GM18519 (cell line): ENCODE results near the gene PKM.

ENCODE experiments used
- ATAC-seq: cut with Tn5 transposase; IDR thresholded peaks from one replicate; pipeline ENCODE4 v1.9.1; 2021; ENCODE audit warnings: mild to moderate bottlenecking, moderate library complexity; ENCODE audit not compliant: unreplicated experiment, low FRiP score

PKM gene

DNA sequence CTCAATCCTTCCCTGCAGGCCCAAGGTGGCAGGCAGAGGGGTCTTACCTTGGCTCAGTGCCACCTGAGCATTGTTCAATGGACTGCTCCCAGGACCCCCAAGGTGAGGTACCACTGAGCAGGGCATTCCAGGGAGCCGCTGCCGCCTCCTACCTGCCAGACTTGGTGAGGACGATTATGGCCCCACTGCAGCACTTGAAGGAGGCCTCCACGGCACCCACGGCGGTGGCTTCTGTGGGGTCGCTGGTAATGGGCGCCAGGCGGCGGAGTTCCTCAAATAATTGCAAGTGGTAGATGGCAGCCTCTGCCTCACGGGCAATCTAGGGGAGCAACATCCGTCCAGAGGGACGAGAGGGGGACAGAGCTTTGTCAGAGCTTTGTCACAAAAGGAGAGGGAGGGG lies 28.7 kb downstream of the PKM start:
- no peak for ATAC-seq

DNA sequence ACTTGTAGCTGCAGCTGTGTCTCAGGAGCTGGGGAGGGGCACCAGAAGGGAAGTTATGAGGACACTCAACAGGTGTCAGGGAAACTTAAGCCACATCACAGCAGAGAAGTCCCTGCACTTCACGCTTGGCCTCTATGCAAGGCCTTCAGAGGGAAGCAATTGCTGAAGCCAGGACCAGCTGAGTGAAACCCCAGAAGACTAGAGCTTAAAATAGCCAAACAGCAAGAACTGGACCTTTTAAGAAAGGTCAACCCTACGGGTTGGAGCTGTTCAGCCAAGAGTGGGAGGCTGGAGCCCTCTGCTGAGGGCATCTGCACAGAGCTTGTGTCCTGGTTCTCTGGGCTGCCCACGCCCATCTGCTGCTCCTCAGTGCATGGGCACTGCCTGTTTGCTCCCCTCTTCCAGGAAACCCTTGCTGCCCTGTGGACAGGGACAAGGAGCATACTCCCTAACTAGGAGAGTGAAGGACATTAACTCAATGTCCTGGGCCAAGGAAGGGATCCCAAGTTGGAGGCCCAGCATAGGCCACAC lies 29.5 kb downstream of the PKM start:
- ATAC-seq, result no peak

DNA sequence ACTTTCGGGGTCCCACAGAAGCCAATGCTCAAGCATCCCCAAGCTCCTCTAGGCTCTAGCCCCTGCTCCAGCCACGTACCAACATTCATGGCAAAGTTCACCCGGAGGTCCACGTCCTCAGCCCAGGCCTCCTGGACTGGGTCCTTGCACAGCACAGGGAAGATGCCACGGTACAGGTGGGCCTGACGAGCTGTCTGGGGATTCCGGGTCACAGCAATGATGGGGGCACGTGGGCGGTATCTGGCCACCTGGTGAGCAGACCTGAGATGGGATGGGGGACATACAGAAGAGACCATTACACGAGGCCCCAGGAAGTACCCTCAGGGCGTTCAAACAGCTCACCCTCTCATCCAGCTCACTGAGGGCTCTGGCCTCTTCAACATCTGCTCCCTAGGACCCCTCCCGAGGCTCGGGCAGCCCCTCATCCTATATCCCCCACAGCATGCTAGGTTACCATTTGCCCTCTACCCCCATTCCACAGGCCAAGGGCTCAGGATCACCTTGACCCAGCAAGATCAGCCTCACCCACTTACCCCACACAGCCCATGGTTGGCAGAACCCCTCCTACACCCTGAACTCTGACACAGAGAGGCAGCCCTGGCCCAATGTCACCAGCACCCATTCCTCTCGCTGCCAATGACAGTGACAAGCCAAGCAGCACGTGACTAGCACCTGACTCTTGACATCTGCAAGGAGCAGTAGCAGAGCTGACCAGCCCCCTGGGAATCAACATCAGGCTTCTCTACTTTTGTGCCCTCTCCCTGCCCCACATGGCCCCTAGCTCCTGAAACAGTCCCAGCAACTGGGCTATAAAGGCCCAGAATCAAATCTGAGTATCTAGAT lies 30.4 kb downstream of the PKM start:
- ATAC-seq, result no peak

DNA sequence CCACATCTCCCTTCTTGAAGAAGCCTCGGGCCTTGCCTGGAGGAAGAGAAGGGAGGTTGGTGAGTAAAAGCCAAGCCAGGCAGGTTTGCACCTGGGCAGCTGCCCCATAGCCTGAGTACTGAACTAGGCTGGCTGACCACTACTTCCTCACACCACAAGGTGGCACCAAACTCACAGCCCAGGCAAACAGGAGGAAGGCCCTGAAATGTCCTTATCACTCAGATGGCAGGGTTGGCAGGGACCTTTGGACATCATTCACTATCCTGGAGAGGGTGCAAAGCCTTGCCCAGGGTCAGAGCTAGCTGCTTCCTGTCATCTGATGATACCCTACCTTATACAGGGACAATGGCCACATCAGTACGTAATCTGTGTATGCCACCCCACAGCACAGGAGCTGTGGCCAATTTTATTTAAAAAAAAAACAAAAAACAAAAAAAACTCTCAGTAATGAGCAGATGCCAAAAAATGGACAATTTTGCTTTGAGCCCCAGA lies 31.2 kb downstream of the PKM start:
- ATAC-seq, result no peak

DNA sequence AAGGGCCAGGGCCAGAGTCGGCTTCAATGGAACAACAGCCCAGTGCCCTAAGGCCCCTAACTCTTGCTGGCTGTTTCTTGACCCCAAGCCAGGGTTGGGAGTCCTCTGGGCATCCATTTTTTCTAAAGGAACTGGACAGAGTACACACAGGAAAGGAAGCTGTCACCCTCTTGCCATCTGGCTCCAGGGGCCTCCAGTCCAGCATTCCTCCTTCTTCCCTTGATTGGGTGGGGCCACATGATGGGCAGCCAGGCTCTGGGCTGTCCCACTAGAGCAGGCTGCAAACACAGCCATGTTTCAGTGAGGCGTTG lies 31.8 kb downstream of the PKM start:
- ATAC-seq, result no peak

DNA sequence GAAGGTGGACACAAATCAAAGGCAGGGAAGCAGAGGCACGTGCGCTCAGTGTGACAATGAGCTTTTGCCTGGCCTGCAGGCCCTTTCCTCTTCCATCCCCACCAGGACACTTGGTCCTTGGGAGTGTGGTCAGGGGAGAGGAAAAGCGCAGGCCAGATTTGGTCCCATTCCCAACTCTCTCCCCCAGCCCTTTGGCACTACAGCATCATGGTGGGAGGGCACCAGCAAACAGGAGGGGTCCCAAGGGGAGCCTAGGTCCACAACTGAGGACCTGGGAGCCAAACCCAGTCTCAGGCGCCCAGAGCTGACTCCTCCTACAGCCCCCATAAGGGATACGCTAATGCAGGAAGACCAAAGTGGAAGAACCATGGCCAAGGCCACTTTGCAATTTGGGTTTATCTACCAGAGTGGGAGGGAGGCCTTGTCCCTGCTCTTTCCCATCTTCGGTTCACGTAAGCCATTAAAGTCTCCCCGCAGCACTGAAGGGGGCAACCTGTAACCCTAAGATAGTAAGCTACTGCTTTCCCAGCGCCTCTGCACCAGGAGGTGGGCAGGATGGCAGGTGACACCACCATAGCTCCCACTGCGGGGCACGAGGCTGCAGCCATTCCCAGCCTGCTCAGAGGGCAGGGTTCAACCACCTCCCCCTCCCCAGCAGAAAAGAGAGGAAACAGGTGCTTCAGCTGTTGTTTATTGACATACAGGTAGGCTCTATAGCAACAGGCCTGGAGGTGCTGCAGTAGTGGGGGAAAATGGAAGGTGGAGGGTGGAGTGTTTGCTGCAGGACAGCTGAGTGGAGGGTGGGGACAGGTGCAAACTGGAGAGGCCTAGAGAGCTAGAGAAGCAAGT lies 32.4 kb downstream of the PKM start:
- ATAC-seq, result no peak

DNA sequence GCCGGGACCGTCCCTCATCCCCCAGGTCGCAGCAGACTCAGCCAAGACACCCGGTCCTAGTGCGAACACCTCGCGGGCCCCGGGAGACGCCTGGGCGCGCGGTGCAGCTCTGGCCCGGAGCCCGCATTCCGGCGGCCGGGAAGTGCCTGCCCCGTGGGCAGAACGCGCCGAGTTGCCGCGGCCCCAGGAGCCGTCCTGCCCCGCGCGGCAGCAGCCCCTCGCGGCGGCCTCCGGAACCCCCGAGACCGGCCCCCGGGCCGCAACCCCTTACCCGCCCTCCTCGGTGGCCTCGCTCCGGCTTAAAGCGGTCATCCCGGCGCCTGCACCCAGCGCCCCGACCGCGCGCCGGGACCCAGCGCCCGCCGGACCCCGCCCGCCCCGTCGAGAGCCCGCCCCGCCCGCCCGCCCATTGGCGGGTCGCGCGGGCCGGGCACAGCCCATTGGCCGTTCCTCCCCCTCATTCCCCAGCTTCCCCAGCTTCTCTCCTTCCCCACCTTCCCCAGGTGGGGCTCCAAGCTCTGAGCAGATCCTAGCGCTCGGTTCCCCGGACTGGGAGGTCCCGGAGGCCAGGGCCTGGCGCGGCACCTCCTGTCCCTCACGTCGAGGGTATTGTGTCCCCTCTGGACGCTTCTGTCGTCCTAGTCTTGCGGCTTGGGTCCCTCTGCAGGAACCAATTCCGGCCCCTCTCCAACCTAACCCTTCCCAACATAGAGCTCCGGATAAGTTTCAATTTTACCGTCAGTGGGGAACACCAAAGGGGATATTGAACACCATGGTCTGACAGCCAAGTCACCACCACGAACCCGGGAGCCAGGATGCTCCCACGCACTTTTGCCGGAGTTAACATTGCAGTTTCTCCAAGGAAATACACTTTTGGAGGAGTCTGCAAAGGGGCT lies 33.3 kb downstream of the PKM start, which contains the start of gene GRAMD2A:
TSS of gene GRAMD2A (minus strand) at position 328 of the 896 bp plus-strand sequence.
- ATAC-seq, result no peak

DNA sequence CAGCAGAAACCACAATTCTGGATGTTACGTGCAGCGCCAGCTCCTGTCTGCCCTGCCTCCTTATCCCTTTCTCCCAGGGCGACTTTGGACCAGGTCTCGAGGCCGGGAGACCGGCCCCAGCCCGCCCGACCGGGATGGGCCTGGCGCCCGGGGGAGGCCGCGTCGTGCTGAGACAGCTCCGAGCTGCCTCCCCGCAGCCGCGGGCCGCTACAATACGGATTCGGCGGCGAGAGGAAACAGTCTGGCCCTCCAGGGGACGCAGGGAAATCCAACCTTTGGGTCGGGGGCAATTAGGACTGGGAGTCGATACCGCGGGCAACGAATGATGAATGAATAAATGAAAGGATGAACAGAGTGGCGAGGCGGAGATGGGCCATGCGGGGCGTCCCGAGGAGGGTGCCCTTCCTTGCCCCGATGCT lies 33.9 kb downstream of the PKM start:
- ATAC-seq, result no peak

DNA sequence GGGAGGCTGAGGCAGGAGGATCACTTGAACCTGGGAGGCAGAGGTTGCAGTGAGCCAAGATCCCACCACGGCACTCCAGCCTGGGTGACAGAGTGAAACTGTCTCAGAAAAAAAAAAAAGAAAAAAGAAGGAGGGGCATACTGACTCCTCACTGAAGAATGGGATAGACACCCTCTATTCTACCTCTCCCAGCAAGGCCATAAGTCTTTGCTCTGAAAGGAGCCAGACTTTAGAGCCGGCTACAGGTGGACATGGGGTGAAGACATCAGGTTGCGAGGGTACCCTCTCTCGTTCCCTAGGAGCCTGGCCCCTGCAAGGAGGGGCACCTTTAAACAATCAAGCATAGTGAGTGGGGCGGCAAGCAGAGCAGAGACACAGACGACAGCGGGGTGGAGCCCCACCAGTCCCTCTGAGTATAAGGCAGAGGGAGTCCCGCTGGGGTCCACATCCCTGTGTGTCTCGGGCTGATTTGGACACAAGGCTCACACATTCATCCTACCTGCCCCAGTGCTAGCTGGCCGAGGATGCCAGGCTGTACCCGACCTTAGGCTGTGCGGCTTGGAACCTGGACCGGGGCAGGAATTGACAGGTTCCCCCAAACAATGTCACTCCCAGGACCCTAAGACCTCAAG lies 34.5 kb downstream of the PKM start:
- no peak for ATAC-seq

DNA sequence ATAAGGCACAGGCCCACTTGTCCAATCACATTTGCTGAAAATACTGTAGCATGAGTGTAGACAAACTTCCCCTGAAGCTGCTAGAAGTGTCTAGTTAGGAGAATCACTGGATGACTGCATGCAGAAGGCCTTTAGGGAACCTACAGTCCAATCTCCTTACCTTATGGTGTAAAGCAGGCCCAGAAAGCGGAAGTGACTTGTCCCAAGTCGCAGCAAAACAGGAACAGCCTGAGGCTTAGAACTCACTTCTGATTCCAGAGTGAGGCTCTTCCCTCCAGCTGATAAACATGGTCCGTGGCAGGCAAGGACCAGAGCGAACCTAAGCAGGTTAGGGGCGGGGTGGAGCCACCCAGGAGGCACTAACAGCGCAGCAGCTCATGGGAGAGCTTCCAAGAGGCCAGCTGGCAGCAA lies 35.9 kb downstream of the PKM start:
- ATAC-seq, result no peak

DNA sequence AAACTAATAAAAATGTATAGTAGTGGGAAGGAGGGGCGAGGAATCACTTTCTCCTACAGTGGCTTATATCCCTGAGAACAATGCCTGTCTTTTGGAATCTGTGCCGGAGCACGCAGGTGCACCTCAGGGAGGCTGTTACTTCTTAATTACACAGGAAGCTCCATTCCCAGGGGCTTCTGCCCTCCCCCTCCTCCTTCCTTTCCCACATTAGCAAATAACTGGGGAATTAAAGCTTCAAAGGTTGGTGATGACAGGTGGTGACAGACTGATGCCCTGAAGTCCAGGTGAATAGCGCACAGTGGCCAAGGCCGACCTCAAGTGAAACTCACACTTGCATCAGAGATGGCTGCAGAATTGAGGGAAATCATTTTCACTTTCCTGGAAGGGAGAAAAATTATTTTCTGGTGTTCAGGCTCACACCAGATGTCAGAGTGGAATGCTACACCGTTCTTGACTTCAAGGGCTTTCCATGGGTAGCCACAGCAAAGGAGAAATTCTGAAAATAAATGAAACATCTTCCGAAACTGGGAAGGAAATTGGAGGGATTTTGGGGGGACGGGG lies 37.1 kb downstream of the PKM start:
- ATAC-seq, result no peak

DNA sequence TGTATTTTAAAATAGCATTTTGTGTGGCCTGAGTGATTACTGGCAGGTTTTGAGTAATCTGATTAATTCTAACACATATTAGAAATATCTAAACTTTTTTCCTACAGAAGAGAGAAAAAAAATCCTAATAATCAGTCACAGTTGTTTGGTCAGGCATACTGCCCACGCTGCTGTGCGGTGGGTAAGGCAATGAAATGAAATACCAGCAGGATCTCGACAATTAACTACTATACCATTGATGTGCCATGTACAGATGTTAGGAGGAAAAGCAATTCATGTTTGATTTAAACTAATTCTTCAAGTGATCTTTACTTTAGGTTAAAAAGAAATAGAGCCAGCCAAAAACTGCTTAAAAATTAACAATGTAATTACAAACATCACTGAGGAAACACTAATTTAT lies 38.6 kb downstream of the PKM start:
- no peak for ATAC-seq

DNA sequence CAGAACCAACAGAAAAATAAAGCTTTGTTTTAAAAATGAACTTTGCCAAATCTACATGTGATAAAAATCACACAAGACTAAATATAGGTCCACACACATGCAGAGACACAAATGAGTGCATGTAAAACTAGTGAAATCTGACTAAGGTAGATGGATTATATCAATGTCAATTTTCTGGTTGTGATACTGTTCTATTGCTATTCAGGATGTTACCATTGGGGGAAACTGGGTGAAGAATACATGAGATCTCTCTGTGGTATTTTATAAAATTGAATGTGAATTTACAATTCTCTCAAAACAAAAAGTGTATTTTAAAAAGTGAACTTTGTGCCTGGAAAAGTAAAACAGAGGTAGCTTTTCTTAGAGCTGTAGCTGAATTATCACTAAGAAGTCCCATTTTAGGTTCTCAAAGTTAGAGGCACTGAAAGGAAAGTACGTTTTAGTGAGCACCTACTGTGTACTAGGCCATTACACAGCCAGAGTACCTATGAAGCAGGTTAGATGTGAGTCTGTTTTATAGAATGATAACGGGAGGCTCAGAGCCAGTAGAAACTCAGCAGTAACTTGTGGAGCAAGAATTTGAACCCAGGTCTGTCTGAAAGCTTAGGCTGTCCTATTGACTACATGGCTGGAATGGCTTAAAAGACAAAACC lies 41.6 kb downstream of the PKM start:
- no peak for ATAC-seq

DNA sequence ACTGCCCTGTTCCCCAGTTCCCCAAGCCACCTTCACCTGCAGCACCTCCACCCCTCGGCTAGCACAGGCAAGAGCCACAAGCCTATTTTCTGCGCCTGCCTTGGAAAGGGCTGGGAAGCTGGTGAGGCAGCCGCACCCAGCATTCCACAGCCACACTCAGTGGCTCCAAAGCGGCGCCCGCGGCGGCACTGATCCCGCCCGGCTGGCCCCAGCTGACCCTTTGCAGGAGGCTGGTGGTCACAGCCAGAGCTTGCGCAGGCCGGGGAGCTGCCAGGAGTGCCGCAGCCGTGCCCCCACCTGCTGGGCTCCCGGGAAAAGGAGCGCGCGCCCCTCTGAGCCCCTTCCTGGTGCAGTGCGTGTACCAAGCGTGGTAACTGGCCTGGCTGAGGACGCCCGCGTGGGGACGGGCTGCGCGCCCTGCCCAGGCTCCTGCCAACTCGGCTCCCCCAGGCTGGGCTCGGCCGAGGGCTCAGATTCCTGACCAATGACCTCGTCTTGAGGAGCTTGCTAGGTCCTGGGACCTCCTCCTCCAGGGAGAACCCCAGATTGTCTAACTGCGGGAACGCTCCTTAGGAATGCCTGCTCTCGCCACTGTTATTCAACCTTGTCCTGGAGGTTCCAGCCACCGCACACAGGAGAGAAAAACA lies 46.7 kb downstream of the PKM start:
- ATAC-seq, result no peak

DNA sequence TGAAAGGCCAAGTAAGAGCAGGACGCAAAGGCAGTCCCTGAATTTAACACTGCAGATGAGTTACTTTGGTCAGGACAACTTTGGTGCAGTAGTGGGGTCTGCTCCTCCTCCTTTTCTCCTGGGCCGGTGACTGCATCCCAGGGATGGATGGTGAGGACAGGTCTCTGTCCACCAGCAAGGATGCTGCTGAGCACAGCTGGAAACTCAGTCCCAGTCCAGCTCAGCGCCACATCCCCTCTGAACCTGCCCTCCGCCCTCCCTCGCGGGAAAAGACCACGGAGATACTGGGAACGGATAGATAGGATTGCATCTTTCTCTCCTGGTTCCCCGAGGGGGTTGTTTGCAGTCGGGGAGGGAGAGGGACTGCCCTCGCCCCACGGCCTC lies 47.2 kb downstream of the PKM start:
- no peak for ATAC-seq

DNA sequence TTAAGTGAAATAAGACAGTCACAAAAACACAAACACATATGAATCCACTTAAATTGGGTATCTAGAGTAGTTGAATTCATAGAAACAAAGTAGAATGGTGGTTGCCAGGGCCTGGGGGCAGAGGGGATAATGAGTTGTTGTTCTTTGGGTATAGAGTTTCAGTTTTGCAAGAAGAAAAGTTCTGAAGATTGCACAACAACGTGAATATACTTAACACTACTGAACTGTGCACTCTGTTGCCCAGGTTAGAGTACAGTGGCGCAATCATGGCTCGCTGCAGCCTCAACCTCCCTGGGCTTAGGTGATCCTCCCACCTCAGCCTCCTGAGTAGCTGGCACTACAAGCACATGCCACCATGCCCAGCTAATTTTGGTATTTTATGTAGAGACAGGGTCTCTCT lies 48.3 kb downstream of the PKM start:
- no peak for ATAC-seq

DNA sequence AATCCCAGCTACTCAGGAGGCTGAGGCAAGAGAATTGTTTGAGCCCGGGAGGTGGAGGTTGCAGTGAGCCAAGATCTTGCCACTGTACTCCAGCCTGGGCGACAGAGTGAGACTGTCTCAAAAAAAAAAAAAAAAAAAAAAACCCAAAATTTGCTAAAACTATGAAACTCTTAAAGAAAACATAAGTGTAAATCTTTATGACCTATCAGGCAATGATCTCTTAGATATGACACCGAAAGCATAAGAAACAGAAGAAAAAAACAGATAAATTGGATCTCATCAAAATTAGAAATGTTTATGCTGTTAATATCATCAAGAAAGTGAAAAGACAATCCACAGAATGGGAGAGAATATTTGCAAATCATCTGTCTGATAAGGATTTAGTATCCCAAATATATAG lies 48.7 kb downstream of the PKM start:
- ATAC-seq, result no peak

DNA sequence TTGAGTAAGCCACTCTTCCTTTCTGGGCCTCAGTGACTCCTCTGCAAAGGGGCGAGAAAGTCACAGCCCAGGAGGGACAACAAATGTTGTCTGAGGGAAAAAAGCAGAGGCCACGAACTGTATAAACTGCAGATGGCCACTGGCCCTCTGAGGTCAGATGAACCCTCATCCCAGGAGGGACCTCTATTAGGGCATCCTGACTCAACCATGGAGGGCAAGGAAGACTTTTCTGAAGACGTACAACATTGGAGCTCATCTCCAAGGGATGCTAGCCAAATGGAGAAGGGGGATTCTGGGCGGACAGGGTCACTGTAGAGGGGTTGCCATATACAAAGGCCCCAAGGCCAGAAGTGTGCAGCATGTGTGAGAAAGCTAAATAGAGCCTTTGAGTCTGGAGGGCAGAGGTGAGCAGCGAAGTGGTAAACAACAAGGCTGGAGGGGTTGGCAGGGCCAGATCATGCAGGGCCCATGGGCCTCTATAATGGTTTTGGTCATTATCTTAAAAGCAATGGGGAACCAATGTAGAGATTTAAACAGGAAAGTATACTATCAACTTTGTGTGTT lies 50.1 kb downstream of the PKM start:
- ATAC-seq, result no peak
